ENCODE data around the gene ADGRG7.

ADGRG7 gene

GRCh38 chr3:100702980-100703345 is 93.6 kb downstream of the ADGRG7 start:
- no peak for DNase-seq

GRCh38 chr3:100703865-100704264 is 94.5 kb downstream of the ADGRG7 start:
- DNase-seq, result no peak

- no peak for DNase-seq
Observed at GRCh38 chr3:100706365-100706764, 97.0 kb downstream of the ADGRG7 start.

GRCh38 chr3:100708644-100708988 is 99.2 kb downstream of the ADGRG7 start:
- DNase-seq, result no peak

- peak; percentile 91 for DNase-seq
Observed at GRCh38 chr3:100708989-100709841, 99.8 kb downstream of the ADGRG7 start, which contains the start of gene TFG. TFG (plus strand) TSS chr3:100709494; CDS start chr3:100713686, 4,192 bp downstream.

GRCh38 chr3:100709842-100710260 is 100.5 kb downstream of the ADGRG7 start:
- no peak for DNase-seq

GRCh38 chr3:100710261-100710968 is 101.0 kb downstream of the ADGRG7 start:
- no peak for DNase-seq

- DNase-seq, result no peak
Observed at GRCh38 chr3:100715176-100715575, 105.8 kb downstream of the ADGRG7 start.

GRCh38 chr3:100717063-100717462 is 107.7 kb downstream of the ADGRG7 start:
- DNase-seq, result no peak

- no peak for DNase-seq
Observed at GRCh38 chr3:100717637-100718487, 108.5 kb downstream of the ADGRG7 start.

- no peak for DNase-seq
Observed at GRCh38 chr3:100719136-100719535, 109.7 kb downstream of the ADGRG7 start.

GRCh38 chr3:100720426-100720825 is 111.0 kb downstream of the ADGRG7 start:
- DNase-seq, result no peak

- DNase-seq, result no peak
Observed at GRCh38 chr3:100725935-100726513, 116.6 kb downstream of the ADGRG7 start.

GRCh38 chr3:100726706-100727105 is 117.3 kb downstream of the ADGRG7 start:
- DNase-seq, result no peak

GRCh38 chr3:100730524-100730923 is 121.1 kb downstream of the ADGRG7 start:
- DNase-seq, result no peak

GRCh38 chr3:100732435-100732834 is 123.0 kb downstream of the ADGRG7 start:
- DNase-seq, result no peak

- no peak for DNase-seq
Observed at GRCh38 chr3:100737334-100737733, 127.9 kb downstream of the ADGRG7 start.

- no peak for DNase-seq
Observed at GRCh38 chr3:100740207-100740606, 130.8 kb downstream of the ADGRG7 start.

GRCh38 chr3:100743535-100743934 is 134.1 kb downstream of the ADGRG7 start:
- no peak for DNase-seq

GRCh38 chr3:100744671-100745070 is 135.3 kb downstream of the ADGRG7 start:
- no peak for DNase-seq

All from NCI-H1417 treated with DMSO at 0.1 percent for 48 hours (cell line).